GM10847 (cell line): ENCODE results near the gene SERINC4.
A peak's percentile ranks its signal among the peaks of the same experiment; 100 is the strongest.

Experiments
- POLR2A ChIP-seq: IDR thresholded peaks from 2 replicates; pipeline ENCODE4 v1.6.1; 2011; ENCODE audit not compliant: insufficient read length; ENCODE audit errors: extremely low read depth

SERINC4 gene

DNA sequence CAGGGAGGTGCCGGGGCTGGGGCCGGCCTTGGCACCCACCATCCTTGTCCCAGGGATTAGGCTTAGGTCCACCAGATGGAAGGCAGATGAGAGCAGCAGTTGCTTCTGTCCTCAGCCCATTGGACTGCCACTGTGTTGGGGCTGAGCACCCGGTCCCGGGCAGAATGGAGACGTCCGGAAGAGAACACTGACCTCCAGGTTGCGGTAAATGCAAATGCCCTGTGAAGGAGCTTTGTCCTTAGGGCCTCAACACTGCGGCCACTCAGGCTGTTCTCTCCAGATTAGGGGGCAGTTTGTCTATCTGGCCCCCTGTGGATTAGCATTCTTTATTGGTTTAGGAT is at the start of gene SERINC4:
TSS of gene SERINC4 (minus strand) at position 276 of the 341 bp plus-strand sequence. CDS start at position 42, 234 bp downstream.
- TF ChIP-seq POLR2A: no peak

DNA sequence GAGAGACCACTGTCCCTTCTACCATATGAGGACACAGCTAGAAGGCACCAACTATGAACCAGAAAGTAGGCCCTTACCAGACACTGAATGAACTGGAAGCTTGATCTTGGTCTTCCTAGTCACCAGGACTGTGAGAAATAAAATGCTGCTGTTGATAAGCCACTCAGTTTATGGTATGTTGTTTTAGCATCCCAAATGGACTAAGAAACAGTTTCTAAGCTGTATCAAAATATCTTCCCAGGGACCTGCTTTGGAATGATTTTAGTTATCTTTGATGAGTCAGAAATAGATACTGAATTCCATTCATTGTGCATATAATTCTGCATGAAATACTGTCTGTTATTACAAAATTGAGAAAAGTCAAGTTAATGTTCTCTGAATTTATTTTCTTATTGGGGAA is 45.4 kb upstream of the SERINC4 start:
- TF ChIP-seq POLR2A: no peak

DNA sequence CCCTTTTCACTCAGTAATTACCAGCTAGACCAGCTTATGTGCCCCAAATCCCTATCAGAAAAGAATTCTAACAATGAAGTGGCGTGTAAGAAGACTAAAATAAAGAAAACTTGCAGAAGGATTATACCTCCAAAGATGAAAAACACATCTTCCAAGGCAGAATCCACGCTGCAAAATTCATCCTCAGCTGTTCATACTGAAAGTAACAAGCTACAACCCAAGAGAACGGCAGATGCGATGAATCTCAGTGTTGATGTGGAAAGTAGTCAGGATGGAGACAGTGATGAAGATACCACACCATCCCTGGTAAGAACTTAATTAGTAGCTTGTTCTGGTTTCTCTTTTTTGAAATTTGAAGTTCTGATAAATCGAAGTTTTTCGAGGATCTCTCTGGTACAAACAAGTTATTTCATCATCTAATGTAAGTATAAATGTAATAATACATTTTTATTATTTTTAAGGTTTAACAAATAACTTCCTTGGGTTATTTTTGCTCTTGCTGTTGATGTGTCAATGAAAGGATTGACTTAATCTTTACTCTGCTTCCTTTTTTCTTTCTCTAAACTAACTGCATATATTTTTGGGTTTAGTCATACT is 28.1 kb upstream of the SERINC4 start:
- TF ChIP-seq POLR2A: no peak

DNA sequence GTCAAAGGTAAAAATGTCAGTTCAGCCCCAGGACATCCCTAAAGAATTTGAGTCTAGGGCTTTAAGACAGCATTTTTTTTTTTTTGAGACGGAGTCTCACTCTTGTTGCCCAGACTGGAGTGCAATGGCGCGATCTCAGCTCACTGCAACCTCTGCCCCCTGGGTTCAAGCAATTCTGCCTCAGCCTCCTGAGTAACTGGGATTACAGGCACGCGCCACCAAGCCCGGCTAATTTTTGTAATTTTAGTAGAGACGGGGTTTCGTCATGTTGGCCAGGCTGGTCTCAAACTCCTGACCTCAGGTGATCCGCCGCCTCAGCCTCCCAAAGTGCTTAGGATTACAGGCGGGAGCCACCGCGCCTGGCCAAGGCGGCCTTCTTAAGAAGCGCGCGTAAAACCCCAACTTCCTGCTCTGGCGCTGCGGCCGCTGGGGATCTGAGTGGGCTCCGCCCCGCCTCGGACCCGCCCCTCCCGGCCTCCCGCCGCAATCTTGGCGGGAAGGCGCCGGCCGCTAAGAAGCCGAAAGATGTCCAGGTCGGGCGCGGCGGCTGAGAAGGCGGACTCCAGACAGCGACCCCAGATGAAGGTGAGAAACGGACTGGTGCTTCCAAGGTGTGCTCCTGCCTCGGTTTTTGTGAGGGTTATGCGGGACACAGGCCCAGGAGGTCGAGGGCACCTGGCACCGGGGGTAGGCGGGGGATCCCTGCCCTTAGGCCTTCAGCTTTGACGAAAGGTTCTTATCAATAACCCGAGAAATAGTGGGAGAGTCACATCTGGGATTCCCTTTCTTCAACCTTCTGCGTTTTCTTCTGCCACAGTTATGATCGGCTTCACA is 26.7 kb upstream of the SERINC4 start, which contains the start of gene WDR76:
TSS of gene WDR76 (plus strand) at position 495 of the 834 bp plus-strand sequence. CDS start at position 526, 31 bp downstream.
- peak; percentile 24 for TF ChIP-seq POLR2A

DNA sequence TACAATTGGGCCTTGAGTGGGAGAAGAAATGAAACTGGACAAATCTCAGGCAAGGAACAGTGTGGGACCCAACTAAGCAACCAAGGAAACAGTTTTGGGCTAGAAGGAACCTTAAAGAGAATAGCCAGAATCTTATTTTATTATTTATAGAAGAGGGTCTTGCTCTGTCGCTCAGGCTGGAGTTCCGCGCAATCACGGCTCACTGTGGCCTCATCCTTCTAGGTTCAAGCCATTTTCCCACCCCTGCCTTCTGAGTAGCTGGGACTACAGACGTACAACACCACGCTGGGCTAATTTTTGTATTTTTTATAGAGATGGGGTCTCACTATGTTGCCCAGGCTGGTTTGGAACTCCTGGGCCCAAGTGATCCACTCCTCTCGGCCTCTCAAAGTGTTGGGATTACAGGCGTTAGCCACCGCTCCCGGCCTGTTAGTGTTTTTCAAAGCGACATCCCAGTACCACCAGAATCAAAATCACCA is 26.0 kb upstream of the SERINC4 start:
- TF ChIP-seq POLR2A: no peak

DNA sequence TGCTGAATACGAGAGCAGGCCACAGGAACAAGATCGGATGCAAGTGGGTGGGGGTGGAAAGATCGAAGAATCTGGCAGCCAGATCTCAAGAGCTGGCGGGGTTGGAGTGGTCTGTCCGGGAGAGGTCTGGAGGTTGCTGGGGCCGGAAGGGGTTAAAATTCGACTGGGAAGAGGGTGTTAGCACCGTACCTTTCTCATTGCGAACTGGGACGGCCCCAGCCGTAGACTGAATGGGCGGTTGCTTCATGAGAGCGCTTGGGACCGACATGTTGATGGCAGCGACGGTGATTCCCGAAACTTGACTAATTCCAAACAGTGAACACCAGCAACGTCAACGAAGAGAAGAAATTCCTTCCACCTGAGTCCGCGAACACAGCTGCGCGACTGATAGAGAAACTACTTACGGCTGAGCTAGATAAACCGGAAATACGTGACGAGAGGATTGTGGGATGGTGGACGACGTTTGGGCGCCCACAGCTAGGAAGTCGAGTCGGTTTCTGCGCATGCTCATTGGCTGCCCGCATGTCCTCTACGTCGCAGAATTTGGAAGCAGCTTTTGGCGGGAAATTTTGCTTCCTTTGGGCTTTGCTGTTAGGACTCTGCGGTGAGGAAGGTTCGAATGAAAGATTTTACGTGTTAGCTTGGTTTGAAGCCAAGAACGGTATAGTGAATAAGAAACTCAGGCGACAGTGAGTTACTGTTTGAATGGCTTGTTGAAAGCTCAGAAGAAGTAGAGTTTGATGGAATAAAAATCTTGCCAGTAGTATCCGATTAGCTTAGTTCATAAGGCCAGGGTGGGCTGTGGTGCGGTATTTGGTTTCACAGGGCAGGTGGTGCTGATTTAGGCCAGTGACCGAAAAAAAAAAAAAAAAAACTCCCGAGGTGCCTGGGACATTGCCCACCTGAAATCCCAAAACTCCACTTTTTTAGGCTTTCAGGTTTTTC is 24.6 kb upstream of the SERINC4 start, which contains the start of gene MFAP1:
TSS of gene MFAP1 (minus strand) at position 389 of the 945 bp plus-strand sequence. CDS start at position 268, 121 bp downstream.
- peak; percentile 70 for TF ChIP-seq POLR2A

DNA sequence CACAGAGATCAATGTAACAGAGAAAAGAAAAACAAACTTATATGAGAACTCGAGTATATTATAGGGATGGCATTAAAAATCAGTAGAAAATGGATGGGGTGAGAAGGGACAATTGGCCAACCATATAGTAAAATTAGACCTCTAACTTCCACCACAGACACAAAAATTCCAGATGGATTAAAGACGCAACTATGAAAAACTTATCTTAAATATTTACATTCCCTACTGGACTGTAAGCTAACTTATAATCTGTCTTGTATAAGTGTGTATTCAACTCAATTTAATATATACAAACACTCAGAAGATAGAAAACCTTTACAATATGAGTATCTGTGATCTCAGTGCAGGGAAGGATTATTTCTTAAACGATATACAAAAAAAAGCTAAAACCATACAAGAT is 21.5 kb upstream of the SERINC4 start:
- no peak for TF ChIP-seq POLR2A

DNA sequence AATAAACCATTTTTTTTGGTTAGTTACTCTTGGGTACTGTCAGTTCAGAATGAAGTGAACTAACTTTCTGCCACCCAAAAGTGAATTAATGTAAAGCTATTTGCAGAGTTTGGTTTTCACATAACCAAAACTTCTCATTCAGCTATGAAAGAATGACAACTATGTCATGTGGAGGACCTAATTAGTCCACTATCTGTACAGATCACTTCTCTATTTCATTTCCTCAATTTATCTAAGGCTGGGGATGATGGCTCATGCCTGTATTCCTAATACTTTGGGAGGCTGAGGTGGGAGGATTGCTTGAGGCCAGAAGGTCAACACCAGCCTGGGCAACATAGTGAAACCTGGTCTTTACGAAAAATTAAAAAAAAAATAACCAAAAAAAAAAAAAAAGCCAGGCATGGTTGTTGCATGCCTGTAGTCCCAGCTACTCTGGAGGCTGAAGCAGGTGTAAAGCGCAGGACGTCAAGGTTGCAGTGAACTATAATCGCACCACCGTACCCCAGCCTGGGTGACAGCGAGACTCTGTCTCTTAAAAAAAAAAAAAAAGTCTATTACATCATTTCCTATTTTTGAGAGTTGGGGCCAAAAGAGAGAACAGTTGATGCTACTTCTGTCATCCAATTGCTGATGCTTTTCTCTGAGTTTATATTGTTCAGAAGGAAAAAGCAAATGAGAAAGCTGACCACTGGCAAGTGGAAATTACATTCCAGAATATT is 9.1 kb upstream of the SERINC4 start:
- no peak for TF ChIP-seq POLR2A

DNA sequence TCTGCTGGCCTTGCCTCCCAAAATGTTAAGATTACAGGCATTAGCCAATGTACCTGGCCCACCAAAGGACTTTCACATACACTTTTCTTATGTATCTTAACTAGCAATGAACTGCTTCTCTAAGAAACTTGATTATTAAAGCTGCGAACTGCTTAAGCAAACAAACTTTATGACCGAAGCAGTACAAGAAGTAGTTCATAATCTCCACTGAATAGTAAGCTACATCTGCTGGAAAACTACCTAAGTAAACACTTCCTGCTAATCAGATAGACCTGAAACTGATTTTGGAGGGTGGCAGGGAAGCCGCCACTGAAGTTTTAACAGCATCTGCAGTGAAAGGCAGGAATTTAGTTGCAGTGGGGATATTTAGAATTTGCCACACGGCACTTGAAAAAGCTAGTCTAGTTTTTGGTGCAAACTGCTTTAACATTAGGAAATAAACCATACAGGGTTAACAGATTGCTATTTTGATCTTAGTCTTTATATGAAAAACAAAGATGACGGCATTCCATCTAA is 8.5 kb upstream of the SERINC4 start:
- TF ChIP-seq POLR2A: no peak

DNA sequence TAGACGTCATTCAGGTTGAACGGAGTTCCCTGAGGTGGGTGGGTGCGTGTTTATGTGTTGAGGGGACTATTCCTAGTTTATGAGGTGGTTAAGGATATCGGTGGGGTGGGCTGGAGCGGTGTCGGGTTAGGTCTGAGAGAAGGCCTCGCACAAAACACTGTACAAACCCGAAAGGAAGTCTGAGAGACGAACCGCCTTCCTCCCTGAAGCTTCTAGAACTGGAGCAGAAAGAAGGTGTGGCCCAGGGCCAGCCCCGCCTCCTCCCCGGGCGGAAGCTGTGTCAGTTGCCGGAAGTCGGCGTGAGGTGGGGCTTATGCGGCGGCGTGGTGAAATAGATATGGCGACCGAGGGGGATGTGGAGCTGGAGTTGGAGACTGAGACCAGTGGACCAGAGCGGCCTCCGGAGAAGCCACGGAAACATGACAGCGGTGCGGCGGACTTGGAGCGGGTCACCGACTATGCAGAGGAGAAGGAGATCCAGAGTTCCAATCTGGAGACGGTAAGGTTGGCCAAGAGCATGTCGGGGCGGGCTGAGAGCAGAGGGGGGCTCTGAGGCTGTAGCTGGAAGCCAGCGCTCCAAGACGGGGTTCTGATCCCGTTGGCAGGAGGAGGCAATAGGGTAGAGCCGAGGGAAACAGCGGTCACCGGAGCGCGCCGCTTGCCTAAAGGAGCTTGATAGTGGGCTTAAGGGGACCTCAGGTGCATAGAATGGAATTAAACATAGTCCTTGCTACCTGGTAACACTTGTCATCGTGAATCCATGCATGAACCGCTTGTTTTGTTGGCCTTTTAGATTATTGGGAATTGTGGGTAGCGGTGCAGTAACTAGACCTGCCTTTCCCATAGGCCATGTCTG is 494 bp upstream of the SERINC4 start, which contains the start of gene HYPK:
TSS of gene HYPK (plus strand) at position 314 of the 856 bp plus-strand sequence. CDS start at position 338, 24 bp downstream.
- TF ChIP-seq POLR2A: peak; percentile 67

DNA sequence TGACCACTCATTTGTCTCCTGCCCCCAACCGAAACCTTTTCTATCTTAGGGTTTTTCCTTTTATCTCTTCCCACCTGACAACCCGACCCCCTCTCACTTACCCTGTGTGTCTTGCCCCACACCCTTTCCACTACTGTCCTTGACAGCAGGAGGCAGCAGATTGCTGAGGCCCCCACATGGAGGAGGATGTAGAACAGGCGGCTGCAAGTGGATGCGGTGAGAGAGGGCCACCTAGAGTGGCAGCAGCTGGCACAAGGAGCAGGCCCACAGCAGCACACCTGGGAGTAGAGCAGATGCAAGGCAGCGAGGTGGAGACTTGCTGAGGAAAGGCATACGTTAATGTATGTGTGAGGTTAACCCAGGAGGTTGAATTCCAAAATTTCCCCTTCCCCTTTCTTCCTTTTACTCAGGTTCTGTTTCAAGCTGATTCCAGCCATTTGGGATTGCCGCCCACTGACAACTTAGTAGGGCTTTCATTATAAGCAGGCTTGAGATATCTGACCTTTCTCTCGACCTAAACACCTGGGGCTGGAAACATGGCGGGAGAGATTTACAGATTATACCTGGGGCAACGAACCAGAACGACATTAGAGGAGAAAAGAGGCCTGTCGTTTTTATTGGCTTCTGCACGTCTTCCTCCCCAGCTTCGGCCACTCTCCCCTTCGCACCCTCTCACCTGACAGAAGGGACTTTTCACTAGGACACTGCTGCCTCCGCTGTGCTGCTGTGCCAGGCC is 643 bp downstream of the SERINC4 start:
- TF ChIP-seq POLR2A: no peak

DNA sequence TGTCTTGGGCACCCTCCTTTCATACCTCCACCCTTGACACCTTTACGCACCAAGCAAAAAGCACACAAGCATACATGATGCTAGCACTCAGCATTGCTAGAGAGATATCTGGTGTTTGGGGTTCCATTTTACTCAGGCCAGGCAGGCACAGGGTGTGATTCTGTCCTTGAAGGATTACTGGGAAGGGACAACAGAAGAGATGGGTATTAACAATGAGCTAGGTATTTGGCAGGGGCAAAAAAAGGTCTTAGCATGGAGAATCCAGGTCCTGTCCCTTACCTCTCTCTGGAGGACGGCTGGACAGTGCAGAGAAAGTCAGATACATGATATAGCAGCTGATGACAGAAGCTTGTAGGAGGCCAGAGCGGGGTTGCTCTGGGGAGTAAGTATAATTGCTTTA is 3.5 kb downstream of the SERINC4 start:
- TF ChIP-seq POLR2A: no peak

DNA sequence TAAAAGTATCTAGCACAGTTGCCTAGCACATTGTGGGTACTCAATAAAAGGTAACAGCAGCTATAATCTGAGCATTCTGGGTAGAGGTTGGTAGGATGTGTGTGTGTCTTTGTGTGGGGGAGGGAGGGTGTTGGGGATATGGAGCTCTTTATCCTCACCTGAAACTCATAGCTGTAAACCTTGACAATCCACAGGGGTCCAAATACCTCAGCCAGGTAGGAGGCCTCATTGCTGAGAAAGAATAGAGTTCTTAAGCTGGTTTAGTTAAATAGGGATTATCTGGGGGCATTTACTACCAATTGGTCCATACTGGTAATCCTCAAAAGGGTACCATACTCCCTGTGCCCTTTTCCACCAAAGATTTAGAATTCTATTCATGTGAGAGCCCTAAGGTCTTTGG is 4.0 kb downstream of the SERINC4 start:
- TF ChIP-seq POLR2A: no peak
